Subcutaneous abdominal adipose tissue (tissue), 5 donors: ENCODE data around the gene LRRC55.
"Not testable (repeated sequence)": the region's sequence is repeated elsewhere in the genome, so short reads cannot be mapped to it uniquely, and the experiment has no call there.

ENCODE experiments used
- H3K27ac ChIP-seq: one replicate; pipeline ENCODE4 v1.7.0; 2013; ENCODE audit warnings: low read depth, mild to moderate bottlenecking, inconsistent platforms, low read length, moderate library complexity
- H3K27me3 ChIP-seq, 5 donors: one replicate each; pipeline ENCODE4 v1.7.0; 2013; ENCODE audit warnings: low read length in 5 of 5, inconsistent platforms in 1 of 5; ENCODE audit not compliant: control insufficient read depth in 5 of 5, insufficient read depth in 4 of 5
- H3K36me3 ChIP-seq, 5 donors: one replicate each; pipeline ENCODE4 v1.7.0; 2013; ENCODE audit warnings: low read length in 5 of 5; ENCODE audit not compliant: control insufficient read depth in 5 of 5, insufficient read depth in 5 of 5
- H3K4me1 ChIP-seq, 5 donors: one replicate each; pipeline ENCODE4 v1.7.0; 2013; ENCODE audit warnings: low read length in 5 of 5, mild to moderate bottlenecking in 3 of 5, moderate library complexity in 1 of 5; ENCODE audit not compliant: control insufficient read depth in 5 of 5, insufficient read depth in 5 of 5
- H3K4me3 ChIP-seq, 5 donors: one replicate each; pipeline ENCODE4 v1.7.0; 2013; ENCODE audit warnings: low read length in 5 of 5, low read depth in 1 of 5
- H3K9ac ChIP-seq, 5 donors: one replicate each; pipeline ENCODE4 v1.7.0; 2013; ENCODE audit warnings: low read length in 5 of 5, mild to moderate bottlenecking in 4 of 5, moderate library complexity in 3 of 5
- H3K9me3 ChIP-seq, 5 donors: one replicate each; pipeline ENCODE4 v1.7.0; 2013; ENCODE audit warnings: low read length in 5 of 5; ENCODE audit not compliant: control insufficient read depth in 5 of 5
- donor health status: healthy.
- donor health status: healthy.
- donor health status: healthy.
- donor health status: healthy.
- donor health status: healthy.

LRRC55 gene

DNA sequence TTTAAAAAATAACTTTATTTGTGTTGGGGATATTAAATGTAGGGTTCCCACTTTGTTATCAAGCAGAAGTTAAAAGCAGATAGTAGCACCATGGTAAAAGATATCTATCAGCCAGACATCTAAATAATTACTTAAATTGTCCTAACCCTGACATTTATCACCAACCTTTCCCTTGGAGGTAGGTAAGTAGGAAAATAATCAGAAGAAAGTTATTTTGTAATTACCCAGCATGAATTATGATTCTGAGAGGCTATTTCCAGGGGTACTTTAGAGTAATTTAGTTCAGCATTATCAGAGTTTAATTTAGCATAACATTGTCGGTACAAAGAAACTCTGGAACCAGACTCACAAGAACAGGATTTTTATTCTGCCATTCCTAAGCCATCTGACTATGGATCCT lies 23.2 kb upstream of the LRRC55 start:
- H3K4me3 ChIP-seq: no peak overlapping the region
- H3K36me3 ChIP-seq: no peaks in the 10 kb centered on the region
- no peaks in the 10 kb centered on the region for H3K27me3 ChIP-seq
- no peak overlapping the region for H3K27ac ChIP-seq
- H3K9ac ChIP-seq: no peak overlapping the region
- peaks cover 0 to 35% (median 20%) of the 10 kb centered on the region in 5 donors for H3K4me1 ChIP-seq
- H3K9me3 ChIP-seq: no peaks in the 10 kb centered on the region

DNA sequence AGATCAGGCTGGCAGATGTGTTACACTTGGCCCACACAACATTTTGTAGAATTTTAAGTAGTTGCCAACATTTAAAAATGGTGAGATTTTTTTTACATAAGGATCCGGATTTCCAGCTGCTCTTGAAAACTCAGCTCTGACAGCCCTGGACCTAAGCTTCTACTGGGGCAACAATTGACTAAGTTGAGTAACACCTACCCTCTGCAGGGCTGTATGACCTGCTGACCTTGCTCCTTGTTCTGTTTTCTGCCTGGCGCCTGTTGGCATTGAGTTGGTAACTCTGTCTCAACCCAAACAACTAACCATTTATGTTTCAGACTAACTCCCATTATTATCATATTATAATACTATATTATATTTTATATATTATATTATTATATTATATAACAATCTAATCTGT lies 21.1 kb upstream of the LRRC55 start:
- peak overlapping the region; percentile 6 for H3K27ac ChIP-seq
- no peaks in the 10 kb centered on the region for H3K36me3 ChIP-seq
- H3K9ac ChIP-seq: no peak overlapping the region
- H3K4me1 ChIP-seq: peaks cover 0 to 19% (median 17%) of the 10 kb centered on the region in 5 donors
- H3K4me3 ChIP-seq: no peak overlapping the region
- H3K9me3 ChIP-seq: no peaks in the 10 kb centered on the region
- H3K27me3 ChIP-seq: no peaks in the 10 kb centered on the region

DNA sequence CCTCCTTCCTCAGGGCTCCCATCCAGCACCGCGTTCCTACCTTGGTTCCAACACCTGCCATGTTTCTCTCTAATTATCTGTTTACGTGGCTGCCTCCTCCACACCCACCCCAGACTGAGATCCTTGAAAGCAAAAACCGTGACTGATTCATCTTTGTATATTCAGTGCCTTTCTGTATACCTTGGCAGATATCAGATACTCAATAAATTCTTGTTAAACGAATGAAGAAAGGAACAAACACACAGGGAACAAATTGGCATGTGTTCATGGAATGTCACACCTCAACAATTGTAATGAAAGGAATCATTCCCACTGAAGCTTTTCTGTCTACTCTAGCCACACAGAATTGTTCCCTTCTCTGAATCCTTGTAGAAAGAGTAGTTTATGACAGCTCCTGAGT lies 20.4 kb upstream of the LRRC55 start:
- Histone ChIP-seq H3K4me3 (no peak overlapping the region), H3K9me3 (no peaks in the 10 kb centered on the region), H3K4me1 (peaks cover 0 to 19% (median 16%) of the 10 kb centered on the region in 5 donors), H3K27ac (no peak overlapping the region), H3K36me3 (no peaks in the 10 kb centered on the region), H3K27me3 (no peaks in the 10 kb centered on the region), H3K9ac (no peak overlapping the region)

DNA sequence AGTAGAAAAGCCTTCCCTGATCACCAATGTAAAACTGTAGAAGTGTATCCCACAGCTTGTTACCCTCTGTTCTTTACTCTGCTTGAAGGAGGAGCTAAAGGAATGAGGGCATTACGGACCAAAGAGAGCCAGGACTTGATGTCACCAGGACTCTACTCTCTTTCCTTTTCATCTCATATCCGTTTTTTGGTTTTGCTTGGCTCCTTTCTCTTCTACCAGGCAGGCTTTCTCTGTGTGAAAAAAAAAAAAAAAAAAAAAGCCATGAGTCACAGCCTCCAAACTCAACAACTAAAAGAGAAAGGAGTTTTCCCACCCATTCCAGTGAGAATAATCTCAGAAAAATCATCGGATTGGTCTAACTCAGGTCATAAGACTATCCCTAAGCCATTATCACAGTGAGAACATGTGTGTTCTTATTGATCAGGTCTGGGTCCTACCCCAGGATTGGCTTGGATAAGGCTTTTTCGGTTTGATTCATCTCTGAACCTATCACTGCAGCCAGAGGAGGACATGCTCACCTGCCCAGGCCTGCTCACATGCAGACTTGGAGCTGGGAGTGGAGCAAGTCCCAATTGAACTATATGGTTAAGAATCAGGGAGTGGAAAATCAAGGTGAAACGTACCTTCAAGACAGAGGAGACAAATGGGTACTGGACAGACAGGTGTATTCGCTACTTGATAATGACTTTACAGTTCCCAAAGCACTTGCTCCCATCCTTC lies 19.4 kb upstream of the LRRC55 start:
- Histone ChIP-seq H3K4me1 (peaks cover 0 to 19% (median 16%) of the 10 kb centered on the region in 5 donors), H3K9ac (no peak overlapping the region), H3K9me3 (no peaks in the 10 kb centered on the region), H3K27ac (no peak overlapping the region), H3K4me3 (no peak overlapping the region), H3K27me3 (no peaks in the 10 kb centered on the region), H3K36me3 (no peaks in the 10 kb centered on the region)

DNA sequence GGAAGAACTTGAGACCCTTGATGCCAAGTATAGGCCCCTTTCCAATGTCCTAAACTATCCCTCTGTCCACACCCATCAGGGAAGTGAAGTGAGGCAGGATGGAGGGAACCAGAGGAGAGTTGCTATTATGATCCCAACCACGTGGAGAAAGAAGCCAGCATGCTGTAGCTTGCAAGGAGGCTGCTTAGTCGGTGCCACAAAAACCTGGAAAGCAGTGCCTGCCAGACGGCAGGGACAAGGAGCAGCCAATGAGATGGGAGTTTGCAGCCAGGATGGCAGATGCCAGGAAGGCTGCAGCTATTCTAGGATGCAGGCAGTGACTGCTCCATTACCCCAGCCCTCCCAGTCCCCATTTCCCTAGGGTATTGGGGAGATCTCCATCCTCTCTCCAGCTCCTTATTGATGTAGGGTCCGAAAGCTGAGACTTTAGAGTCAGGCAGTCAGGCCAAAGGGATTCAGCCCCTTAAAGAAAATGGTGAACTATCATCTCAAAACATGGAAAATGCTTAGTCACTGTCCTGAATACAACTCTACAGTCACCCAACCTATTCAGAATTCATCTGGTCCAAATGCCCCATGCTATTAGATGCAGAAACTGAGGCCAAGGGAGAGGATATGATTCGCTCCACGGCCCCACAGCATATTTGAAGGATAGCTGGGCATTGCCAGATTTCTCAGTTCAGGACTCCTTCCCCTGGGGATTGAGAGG lies 18.4 kb upstream of the LRRC55 start:
- H3K27ac ChIP-seq: no peak overlapping the region
- H3K27me3 ChIP-seq: no peaks in the 10 kb centered on the region

DNA sequence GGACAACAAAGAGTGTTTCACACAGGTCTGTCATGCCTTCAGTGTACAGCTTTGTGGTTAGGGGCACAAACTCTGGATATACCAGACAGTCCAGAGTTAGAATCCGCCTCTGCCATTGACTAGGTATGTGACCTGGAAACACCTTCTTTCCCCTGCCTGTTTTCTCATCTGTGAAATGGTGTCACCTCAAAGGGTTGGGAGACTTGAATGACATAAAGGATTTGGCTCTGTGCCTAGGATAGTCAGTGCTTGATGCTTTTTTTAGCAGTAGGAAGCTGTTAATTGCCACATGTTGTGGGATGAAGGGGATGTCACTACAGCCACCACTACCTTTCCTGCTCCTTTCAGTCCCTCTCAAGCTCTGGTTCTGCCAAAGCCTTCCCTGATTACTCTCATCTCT lies 17.4 kb upstream of the LRRC55 start:
- Histone ChIP-seq H3K27ac (no peak overlapping the region), H3K9me3 (no peaks in the 10 kb centered on the region), H3K4me1 (peaks cover 0 to 19% (median 16%) of the 10 kb centered on the region in 5 donors), H3K36me3 (no peaks in the 10 kb centered on the region), H3K9ac (no peak overlapping the region), H3K4me3 (no peak overlapping the region), H3K27me3 (no peaks in the 10 kb centered on the region)

More for the DNA sequence above, 18.4 kb upstream of the LRRC55 start:
- Histone ChIP-seq H3K4me1 (peaks cover 0 to 19% (median 16%) of the 10 kb centered on the region in 5 donors), H3K36me3 (no peaks in the 10 kb centered on the region), H3K4me3 (no peak overlapping the region), H3K9ac (no peak overlapping the region), H3K9me3 (no peaks in the 10 kb centered on the region)

DNA sequence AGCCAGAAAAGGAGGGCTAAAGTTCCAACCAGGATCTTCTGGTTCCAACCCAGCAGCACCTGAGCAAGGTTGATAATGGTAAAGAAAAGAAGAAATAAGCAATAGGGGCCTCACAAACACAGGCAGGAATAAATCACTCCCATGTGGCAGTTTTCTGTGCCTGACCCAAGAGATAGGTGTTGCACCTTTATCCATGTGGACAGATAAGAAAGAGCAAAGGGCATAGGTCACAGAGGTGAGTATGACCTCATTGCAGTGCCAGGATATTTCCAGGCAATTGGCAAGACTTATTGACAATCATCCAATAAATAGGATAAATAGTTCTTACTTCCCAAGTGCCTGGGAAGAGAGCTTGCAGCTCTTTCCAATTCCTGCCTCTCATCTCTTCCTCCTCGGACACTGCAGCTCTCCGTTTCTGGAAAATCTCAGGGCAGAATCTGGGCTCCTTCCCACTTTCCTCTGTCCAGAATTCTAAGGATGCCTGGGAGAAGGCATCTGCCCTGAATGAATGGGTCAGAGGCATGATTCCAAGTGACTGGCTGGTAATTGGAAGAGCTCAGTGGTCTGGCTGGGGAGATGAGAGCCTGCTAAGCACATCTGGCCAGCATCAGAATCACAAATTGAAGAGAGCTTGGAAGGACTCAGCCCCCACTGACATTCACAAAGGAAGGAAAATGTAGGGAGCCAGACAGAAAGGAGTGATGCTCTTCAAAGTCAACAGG lies 14.5 kb upstream of the LRRC55 start:
- Histone ChIP-seq H3K36me3 (no peaks in the 10 kb centered on the region), H3K27me3 (no peaks in the 10 kb centered on the region), H3K4me1 (peaks cover 0 to 10% (median 9%) of the 10 kb centered on the region in 5 donors), H3K9ac (no peak overlapping the region), H3K9me3 (no peaks in the 10 kb centered on the region), H3K4me3 (no peak overlapping the region), H3K27ac (no peak overlapping the region)

DNA sequence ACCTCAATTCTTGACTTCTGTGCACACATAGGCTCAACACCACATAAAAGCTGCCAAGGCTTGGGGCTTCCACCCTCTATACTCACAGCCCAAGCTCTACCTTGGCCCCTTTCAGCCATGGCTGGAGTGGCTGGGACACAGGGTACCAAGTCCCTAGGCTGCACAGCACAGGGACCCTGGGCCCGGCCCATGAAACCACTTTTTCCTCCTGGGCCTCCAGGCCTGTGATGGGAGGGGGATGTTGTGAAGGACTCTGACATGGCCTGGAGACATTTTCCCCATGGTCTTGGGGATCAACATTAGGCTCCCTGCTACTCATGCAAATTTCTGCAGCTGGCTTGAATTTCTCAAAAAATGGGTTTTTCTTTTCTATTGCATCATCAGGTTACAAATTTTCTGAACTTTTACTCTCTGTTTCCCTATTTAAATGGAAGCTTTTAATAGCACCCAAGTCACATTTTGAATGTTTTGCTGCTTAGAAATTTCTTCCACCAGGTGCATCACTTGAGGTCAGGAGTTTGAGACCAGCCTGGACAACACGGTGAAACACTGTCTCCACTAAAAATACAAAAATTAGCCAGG lies 11.9 kb upstream of the LRRC55 start:
- H3K9me3 ChIP-seq, H3K36me3 ChIP-seq, H3K4me3 ChIP-seq, H3K27me3 ChIP-seq, H3K9ac ChIP-seq, H3K27ac ChIP-seq, H3K4me1 ChIP-seq: not testable (repeated sequence)

DNA sequence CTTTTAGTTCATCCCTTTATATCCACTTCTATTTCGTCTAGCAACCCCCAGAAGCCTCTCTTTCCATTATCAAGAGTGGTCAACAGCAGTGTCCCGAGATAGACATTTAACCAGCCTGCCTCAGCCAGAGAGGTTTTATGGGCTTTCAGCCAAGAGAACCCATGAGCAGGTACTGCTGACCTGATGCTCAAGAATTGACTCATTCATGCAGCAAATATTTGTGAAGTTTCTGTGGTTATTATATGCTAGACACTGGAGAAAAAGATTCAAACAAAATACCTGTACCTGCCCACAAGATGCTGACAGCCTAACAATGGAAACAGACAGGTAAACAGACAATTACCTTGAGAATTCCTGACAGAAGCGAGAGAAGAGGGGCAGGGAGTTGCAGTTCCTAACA lies 9.7 kb upstream of the LRRC55 start:
- H3K4me3 ChIP-seq: no peak overlapping the region
- H3K27me3 ChIP-seq: peaks cover 0 to 4% (median 0%) of the 10 kb centered on the region in 5 donors
- no peak overlapping the region for H3K9ac ChIP-seq
- no peaks in the 10 kb centered on the region for H3K36me3 ChIP-seq
- no peaks in the 10 kb centered on the region for H3K9me3 ChIP-seq
- H3K27ac ChIP-seq: no peak overlapping the region
- peaks cover 0 to 3% (median 0%) of the 10 kb centered on the region in 5 donors for H3K4me1 ChIP-seq

DNA sequence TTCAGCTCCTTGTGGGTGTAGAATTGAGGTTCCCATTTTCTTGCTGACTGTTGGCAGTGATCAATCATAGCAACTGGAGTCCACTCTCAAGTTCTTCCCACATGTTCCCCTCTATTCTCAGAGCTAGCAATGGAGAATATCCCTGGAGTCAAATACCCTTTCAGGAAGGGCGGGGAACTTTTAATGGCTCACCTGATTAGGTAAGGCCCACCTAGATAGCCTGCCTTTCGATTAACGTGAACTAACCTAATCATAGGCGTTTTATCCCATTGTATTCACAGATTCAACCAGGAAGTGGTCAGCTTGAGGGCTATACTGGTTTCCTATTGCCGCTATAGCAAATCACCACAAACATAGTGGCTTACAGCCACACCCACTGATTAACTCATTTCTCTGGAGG lies 7.1 kb upstream of the LRRC55 start:
- no peaks in the 10 kb centered on the region for H3K9me3 ChIP-seq
- H3K9ac ChIP-seq: no peak overlapping the region
- no peaks in the 10 kb centered on the region for H3K4me1 ChIP-seq
- H3K4me3 ChIP-seq: no peak overlapping the region
- no peak overlapping the region for H3K27ac ChIP-seq
- H3K36me3 ChIP-seq: no peaks in the 10 kb centered on the region
- H3K27me3 ChIP-seq: peaks cover 0 to 11% (median 0%) of the 10 kb centered on the region in 5 donors
